ENCODE results near the gene SMOC2. TPM values are rescaled to one million over a fixed set of nuclear protein-coding genes. Genes with fewer than 3 reads are reported as not detected.

SMOC2 gene
- polyA plus RNA-seq, 1 experiment, result not detected

DNA sequence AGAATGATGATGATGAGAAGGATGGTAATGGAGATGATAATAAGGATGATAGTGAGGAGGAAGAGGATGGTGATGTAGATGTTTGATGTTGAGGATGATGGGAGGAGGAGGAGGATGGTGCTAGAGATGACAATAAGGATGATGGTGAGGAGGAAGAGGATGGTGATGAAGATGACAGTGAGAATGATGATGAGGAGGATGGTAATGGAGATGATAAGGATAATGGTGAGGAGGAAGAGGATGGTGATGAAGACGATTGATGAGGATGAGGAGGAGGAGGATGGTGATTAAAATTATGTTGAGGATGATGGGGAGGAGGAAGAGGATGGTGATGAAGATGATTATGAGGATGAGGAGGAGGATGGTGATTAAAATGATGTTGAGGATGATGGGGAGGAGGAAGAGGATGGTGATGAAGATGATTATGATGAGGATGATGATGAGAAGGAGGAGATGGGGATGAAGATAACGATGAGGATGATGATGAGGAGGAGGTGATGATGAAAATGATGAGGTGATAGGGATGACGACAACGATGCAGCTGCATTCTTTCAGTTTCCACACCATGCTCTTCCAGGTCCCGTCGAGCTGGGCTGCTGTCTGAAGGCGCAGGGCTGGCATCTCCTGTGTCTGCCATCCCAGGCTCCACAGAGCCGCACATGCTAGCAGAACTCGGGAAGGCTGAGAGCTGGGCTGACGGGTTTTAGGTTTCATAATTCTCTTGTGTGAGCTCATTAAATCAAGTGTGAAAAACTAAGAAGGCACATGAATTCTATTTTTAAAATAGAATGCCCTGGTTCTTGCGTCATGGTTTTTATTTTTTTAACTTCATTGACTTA, 274.9 kb downstream of the SMOC2 start:
- ChIA-PET POLR2A (no interaction called here), CTCF (no interaction called here)
- TF ChIP-seq, protein P1, sequence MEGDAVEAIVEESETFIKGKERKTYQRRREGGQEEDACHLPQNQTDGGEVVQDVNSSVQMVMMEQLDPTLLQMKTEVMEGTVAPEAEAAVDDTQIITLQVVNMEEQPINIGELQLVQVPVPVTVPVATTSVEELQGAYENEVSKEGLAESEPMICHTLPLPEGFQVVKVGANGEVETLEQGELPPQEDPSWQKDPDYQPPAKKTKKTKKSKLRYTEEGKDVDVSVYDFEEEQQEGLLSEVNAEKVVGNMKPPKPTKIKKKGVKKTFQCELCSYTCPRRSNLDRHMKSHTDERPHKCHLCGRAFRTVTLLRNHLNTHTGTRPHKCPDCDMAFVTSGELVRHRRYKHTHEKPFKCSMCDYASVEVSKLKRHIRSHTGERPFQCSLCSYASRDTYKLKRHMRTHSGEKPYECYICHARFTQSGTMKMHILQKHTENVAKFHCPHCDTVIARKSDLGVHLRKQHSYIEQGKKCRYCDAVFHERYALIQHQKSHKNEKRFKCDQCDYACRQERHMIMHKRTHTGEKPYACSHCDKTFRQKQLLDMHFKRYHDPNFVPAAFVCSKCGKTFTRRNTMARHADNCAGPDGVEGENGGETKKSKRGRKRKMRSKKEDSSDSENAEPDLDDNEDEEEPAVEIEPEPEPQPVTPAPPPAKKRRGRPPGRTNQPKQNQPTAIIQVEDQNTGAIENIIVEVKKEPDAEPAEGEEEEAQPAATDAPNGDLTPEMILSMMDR (IDR thresholded peaks at IDR 0.05; ENCODE audit: low read depth, low read length), result no peak
- H3K27me3 ChIP-seq (ENCODE audit: control insufficient read depth, insufficient read depth, low read length), result no peaks in the 10 kb centered on the region
- H3K4me3 ChIP-seq (ENCODE audit: low read depth, low read length), result no peak overlapping the region
- no peak overlapping the region for H3K27ac ChIP-seq (ENCODE audit: low read depth, low read length)
- peaks cover 71% of the 10 kb centered on the region for H3K9me3 ChIP-seq (ENCODE audit: control insufficient read depth, insufficient read depth, low read length)
- DNase-seq (ENCODE audit: low read depth, low spot score), result no peak

DNA sequence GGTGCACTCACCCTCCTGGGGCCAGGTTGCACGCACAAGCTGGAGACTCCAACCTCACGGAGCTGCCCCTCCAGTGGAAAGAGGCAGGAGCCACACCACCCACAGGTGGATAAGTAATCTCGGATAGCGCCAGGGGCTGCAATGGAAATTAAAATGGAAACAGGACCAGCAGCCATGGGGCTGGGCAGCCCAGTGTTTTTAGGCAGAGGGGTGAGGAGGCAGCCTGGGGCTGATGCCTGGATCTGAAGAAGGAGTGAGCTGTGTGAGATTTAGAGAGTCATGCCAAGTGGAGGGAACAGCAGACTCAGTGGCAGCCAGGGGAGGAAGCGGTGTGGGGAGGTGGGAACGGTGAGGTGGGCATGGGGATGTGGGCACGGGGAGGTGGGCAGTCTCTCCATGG, 275.6 kb downstream of the SMOC2 start:
- TF ChIP-seq, protein P1 (IDR thresholded peaks at IDR 0.05; ENCODE audit: low read depth, low read length), result no peak
- Histone ChIP-seq H3K9me3 (ENCODE audit: control insufficient read depth, insufficient read depth, low read length) (peaks cover 69% of the 10 kb centered on the region), H3K4me3 (ENCODE audit: low read depth, low read length) (no peak overlapping the region), H3K27me3 (ENCODE audit: control insufficient read depth, insufficient read depth, low read length) (no peaks in the 10 kb centered on the region), H3K27ac (ENCODE audit: low read depth, low read length) (no peak overlapping the region)
- DNase-seq (ENCODE audit: low read depth, low spot score), result no peak
- ChIA-PET POLR2A (no interaction called here), CTCF (no interaction called here)

DNA sequence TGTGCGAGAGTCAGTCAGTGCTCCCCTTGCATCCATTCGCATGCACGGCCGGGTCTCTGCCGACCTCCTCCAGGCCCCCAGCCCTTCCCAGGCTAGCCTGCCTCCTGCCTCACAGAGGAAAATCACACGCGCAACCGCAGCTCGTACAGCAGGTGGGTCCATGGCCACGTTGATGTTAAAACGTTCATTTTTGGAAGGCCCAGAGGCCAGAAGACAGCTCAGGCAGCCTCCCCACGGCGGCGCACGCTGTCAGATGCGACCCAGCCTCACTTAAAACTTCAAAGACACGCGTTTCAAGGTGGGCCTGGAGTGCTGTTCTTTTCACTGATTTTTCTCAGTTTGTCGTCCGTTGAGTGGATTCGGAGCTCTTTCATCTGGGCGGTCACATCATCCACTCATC, 276.5 kb downstream of the SMOC2 start:
- TF ChIP-seq, protein P1 (IDR thresholded peaks at IDR 0.05; ENCODE audit: low read depth, low read length), result no peak
- peaks cover 61% of the 10 kb centered on the region for H3K9me3 ChIP-seq (ENCODE audit: control insufficient read depth, insufficient read depth, low read length)
- no peak for DNase-seq (ENCODE audit: low read depth, low spot score)
- H3K27ac ChIP-seq (ENCODE audit: low read depth, low read length), result no peak overlapping the region
- no peaks in the 10 kb centered on the region for H3K27me3 ChIP-seq (ENCODE audit: control insufficient read depth, insufficient read depth, low read length)
- POLR2A ChIA-PET, result no interaction called here
- CTCF ChIA-PET, result no interaction called here
- no peak overlapping the region for H3K4me3 ChIP-seq (ENCODE audit: low read depth, low read length)

Other genes starting within 250 kb of the SMOC2 start
- not detected in 2 replicates for gene DACT2, start 121.4 kb upstream of the SMOC2 start, polyA plus RNA-seq (2011; rRNA removed)